Body of pancreas (tissue), 4 donors: ENCODE data around the gene FBXO3. TPM values are rescaled to one million over a fixed set of nuclear protein-coding genes. Genes with fewer than 3 reads are reported as not detected.

ENCODE experiments used
- ATAC-seq: fragments of 150-250 bp; one replicate; pipeline ENCODE4 v1.9.1; 2016
- DNase-seq, 4 donors: peaks; one replicate each; pipeline ENCODE4 v3.0.0-alpha.2; 2019
- H3K27ac ChIP-seq, 4 donors: fragments of 200-600 bp; sonication (generic); 1 replicate in 3 of 4; 2 replicates in 1 of 4; pipeline versions ENCODE4 v1.5.1 to v1.6.1; 2016 to 2019; ENCODE audit warnings: mild to moderate bottlenecking in 1 of 4, mixed read lengths in 1 of 4, moderate library complexity in 1 of 4
- H3K27me3 ChIP-seq, 2 donors: fragments of 200-600 bp; sonication (generic); one replicate each; pipeline ENCODE4 v1.6.0; 2016; ENCODE audit warnings: mild to moderate bottlenecking in 1 of 2
- H3K36me3 ChIP-seq, 2 donors: fragments of 200-600 bp; sonication (generic); replicated peaks in 1 of 2; 2 replicates each; pipeline ENCODE4 v1.5.1; 2016; ENCODE audit warnings: low read depth in 2 of 2; ENCODE audit not compliant: insufficient read depth in 1 of 2
- H3K4me1 ChIP-seq: fragments of 200-600 bp; sonication (generic); one replicate; pipeline ENCODE4 v1.6.0; 2016
- H3K4me3 ChIP-seq, 2 donors: fragments of 200-600 bp; sonication (generic); 1 replicate in 1 of 2; 2 replicates in 1 of 2; pipeline ENCODE4 v1.5.1; 2016 to 2019
- H3K9me3 ChIP-seq, 3 donors: fragments of 200-600 bp; sonication (generic); 1 replicate in 2 of 3; 2 replicates in 1 of 3; pipeline ENCODE4 v1.5.1; 2016
- POLR2A ChIP-seq, 3 donors: fragments of 450-650 bp; IDR thresholded peaks; one replicate each; pipeline ENCODE4 v1.6.1; 2016; ENCODE audit warnings: antibody characterized with exemption in 3 of 3, mild to moderate bottlenecking in 2 of 3
- WGBS, 2 donors: methylation state at CpG; one replicate each; pipeline ENCODE4 v1.1.5; 2017; 5-methylcytosine and 5-hydroxymethylcytosine counted together
- intact Hi-C: fragments of 100-400 bp; cut with DNase I; formaldehyde crosslinking; loops from one replicate; pipeline ENCODE4 v1.15.1; 2023
- total RNA-seq, 2 donors: library from RNA; depleted of rRNA; stranded (reverse); fragments of >200 nt; gene quantifications; one replicate each; pipeline ENCODE4 v1.1.0, GENCODE V29; 2016
- TF ChIP-seq, protein P1 (sequence below), 7 experiments: fragments of 450-650 bp in 4 of 7; fragments of 200-600 bp in 3 of 7; sonication (generic) in 3 of 7; IDR thresholded peaks; one replicate each; pipeline ENCODE4 v1.5.1; 2016 to 2019; ENCODE audit warnings: antibody characterized with exemption in 7 of 7

Gene FBXO3
- total RNA-seq, 2 donors from 2014 or later: 24.7 to 40.5 TPM

DNA sequence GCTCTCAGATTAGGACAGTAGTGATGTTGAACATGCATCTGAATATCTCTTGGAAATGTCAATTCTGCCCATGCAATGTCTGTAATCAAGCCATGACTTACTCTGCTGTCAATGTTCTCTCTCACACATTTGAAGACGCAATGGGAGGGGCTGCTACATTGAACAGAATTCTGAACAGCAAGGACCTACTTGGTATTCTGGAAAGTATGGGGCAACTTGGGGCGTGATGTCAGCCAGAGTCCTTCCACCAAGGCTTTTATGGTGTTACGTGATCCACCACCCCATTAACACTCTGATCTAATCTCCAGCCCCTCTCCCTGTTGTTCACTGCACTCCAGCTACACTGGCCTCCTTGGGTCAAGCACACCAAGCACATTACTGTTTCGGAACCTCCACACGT lies 31.0 kb downstream of the FBXO3 start:
- Histone ChIP-seq H3K4me1 (peaks cover 9% of the 10 kb centered on the region), H3K27ac (no peak overlapping the region), H3K36me3 (peaks cover 0 to 7% of the 10 kb centered on the region in 2 donors), H3K4me3 (no peak overlapping the region), H3K9me3 (no peaks in the 10 kb centered on the region), H3K27me3 (no peaks in the 10 kb centered on the region)
- intact Hi-C loops: no loop called here
- no peak for TF ChIP-seq POLR2A (IDR thresholded peaks at IDR 0.05)
- TF ChIP-seq, protein P1, sequence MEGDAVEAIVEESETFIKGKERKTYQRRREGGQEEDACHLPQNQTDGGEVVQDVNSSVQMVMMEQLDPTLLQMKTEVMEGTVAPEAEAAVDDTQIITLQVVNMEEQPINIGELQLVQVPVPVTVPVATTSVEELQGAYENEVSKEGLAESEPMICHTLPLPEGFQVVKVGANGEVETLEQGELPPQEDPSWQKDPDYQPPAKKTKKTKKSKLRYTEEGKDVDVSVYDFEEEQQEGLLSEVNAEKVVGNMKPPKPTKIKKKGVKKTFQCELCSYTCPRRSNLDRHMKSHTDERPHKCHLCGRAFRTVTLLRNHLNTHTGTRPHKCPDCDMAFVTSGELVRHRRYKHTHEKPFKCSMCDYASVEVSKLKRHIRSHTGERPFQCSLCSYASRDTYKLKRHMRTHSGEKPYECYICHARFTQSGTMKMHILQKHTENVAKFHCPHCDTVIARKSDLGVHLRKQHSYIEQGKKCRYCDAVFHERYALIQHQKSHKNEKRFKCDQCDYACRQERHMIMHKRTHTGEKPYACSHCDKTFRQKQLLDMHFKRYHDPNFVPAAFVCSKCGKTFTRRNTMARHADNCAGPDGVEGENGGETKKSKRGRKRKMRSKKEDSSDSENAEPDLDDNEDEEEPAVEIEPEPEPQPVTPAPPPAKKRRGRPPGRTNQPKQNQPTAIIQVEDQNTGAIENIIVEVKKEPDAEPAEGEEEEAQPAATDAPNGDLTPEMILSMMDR (IDR thresholded peaks at IDR 0.05): no peak
- ATAC-seq (no peak), DNase-seq (no peak)
- 93 to 97% methylated on average over 5 of the region's 5 CpGs for WGBS, 2 donors

DNA sequence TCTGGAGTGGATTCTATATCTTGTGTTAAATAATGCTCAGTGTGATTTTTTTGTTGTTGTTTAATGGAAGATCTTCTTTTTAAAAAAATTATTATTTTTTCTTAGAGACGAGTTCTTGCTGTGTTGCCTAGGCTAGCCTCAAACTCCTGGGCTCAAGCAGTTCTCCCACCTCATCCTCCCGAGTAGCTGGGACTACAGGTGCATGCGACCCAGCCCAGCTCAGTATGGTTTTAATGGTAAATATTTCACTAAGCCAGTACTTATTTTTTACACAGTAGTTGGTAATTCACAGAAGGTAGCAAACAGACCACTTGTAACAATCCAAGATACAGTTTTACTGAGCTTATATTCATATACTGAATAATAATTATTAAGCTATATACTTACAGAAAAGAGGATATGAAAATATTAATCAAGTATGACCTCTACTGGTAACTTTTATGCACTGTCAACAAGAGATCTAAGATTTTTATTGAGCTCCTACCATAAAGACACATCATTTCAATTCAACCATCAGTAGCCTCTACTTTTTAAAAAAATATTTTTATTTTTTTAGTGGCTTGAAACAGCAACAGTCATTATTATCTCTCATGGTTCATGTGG lies 32.0 kb downstream of the FBXO3 start:
- intact Hi-C loops: no loop called here
- Histone ChIP-seq H3K27me3 (no peaks in the 10 kb centered on the region), H3K4me1 (peaks cover 4% of the 10 kb centered on the region), H3K36me3 (peaks cover 0 to 7% of the 10 kb centered on the region in 2 donors), H3K4me3 (no peak overlapping the region), H3K9me3 (no peaks in the 10 kb centered on the region), H3K27ac (no peak overlapping the region)
- 61 to 74% methylated on average over 3 of the region's 3 CpGs for WGBS, 2 donors
- ATAC-seq (peak; percentile 47), DNase-seq (no peak)
- no peak for TF ChIP-seq POLR2A (IDR thresholded peaks at IDR 0.05)
- TF ChIP-seq, protein P1 (IDR thresholded peaks at IDR 0.05): peak in 6 of 7 experiments; percentile 39 to 62 (median 50)

DNA sequence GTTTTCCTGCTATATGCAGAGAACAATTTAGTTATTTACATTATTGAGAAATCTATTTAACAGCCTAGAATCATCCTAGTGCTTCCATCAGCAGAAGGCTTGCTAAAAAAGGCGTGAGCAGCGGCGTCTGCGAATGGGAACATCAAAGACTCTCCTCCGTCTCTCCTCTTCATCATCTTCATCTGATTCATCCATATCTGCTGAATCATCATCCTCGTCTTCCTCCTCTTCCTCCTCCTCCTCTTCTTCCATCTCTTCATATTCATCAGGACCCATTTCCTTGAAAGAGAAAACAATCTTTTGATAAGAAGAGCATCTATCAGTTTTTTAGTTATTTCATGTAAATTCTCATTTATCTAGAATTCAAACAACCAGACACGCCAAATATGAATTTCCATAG lies 32.5 kb downstream of the FBXO3 start:
- H3K27ac ChIP-seq: no peak overlapping the region
- DNase-seq (no peak), ATAC-seq (no peak)
- intact Hi-C loops: no loop called here
- 85 to 90% methylated on average over 7 of the region's 7 CpGs for WGBS, 2 donors
- H3K36me3 ChIP-seq: peaks cover 0 to 7% of the 10 kb centered on the region in 2 donors
- no peak overlapping the region for H3K4me3 ChIP-seq
- peaks cover 10% of the 10 kb centered on the region for H3K4me1 ChIP-seq
- no peaks in the 10 kb centered on the region for H3K9me3 ChIP-seq
- TF ChIP-seq, protein P1 (IDR thresholded peaks at IDR 0.05): no peak
- TF ChIP-seq POLR2A (IDR thresholded peaks at IDR 0.05): no peak
- no peaks in the 10 kb centered on the region for H3K27me3 ChIP-seq

DNA sequence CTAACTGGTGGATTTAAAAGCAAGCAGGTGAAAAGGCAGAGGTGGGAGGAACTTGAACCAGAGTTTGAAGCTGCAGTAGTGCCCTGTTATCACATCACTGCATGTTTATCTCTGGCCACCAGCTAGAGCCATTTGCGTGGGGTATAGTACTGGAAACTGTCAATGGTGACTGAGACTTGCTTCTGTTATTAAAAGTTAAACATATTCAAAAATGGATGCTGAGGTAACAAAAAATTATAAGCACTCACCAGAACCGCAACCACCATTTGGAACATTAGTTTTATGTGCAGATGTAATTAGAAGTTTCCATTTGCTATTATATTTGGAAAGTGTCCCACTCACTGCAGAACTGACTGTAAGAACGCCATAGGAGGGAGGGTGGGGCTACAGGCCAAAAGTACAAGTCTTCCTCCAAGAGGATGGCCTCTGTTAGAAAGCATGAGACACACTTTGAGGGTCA lies 36.9 kb downstream of the FBXO3 start:
- Histone ChIP-seq H3K27ac (peak overlapping the region in 3 of 4 donors; percentile 85 to 93 (median 91)), H3K36me3 (no peaks in the 10 kb centered on the region), H3K9me3 (no peaks in the 10 kb centered on the region), H3K4me1 (peaks cover 30% of the 10 kb centered on the region), H3K27me3 (no peaks in the 10 kb centered on the region), H3K4me3 (no peak overlapping the region)
- TF ChIP-seq POLR2A (IDR thresholded peaks at IDR 0.05): no peak
- TF ChIP-seq, protein P1 (IDR thresholded peaks at IDR 0.05): no peak
- 42% methylated on average over 3 of the region's 3 CpGs for WGBS, 2 donors
- DNase-seq: no peak
- intact Hi-C loops: no loop called here
- ATAC-seq: no peak
